IMR-90 (cell line): ENCODE results near the gene SPINDOC. TPM values are rescaled to one million over a fixed set of nuclear protein-coding genes. Genes with fewer than 3 reads are reported as not detected.

Experiments
- ATAC-seq: fragments of 200-7000 bp; cut with Tn5 transposase; 2 replicates; pipeline ENCODE4 v1.9.1; 2020; ENCODE audit warnings: low read depth, mild to moderate bottlenecking, moderate library complexity
- BruUV-seq: library from RNA; stranded (reverse); fragments of 400-500 nt; replicated peaks from 2 replicates; lab custom pipeline; 2021; lab: Mats Ljungman, UMichigan
- CTCF ChIA-PET: fragments of 300-600 bp; formaldehyde crosslinking; extraction: SDS; loops from one replicate; lab custom pipeline; 2021; ENCODE audit warnings: antibody characterized with exemption; lab: Yijun Ruan, JAX
- POLR2A ChIA-PET: fragments of 300-600 bp; sonication (Branson Sonifier 250); formaldehyde crosslinking; loops from one replicate; lab custom pipeline; 2022; ENCODE audit warnings: antibody characterized with exemption; ENCODE audit not compliant: unreplicated experiment; lab: Charles Lee
- DNase-seq: peaks from one replicate; pipeline ENCODE4 v3.0.0; 2013
- H2AFZ ChIP-seq: replicated peaks from 2 replicates; pipeline ENCODE3; 2013; ENCODE audit warnings: low read length, mild to moderate bottlenecking; ENCODE audit not compliant: poor library complexity
- H2AK5ac ChIP-seq: 2 replicates; pipeline ENCODE4 v1.6.1; 2013; ENCODE audit warnings: low read depth, low read length, inconsistent platforms
- H2AK9ac ChIP-seq: replicated peaks from 2 replicates; pipeline ENCODE3; 2013; ENCODE audit warnings: mild to moderate bottlenecking, low read depth, low read length, moderate library complexity; ENCODE audit not compliant: poor library complexity
- H2BK120ac ChIP-seq: 2 replicates; pipeline ENCODE4 v1.6.1; 2013; ENCODE audit warnings: low read depth, low read length, inconsistent platforms
- H2BK15ac ChIP-seq: 3 replicates; pipeline ENCODE4 v1.6.1; 2013; ENCODE audit warnings: low read depth, low read length, inconsistent platforms
- H2BK20ac ChIP-seq: 2 replicates; pipeline ENCODE4 v1.6.1; 2013; ENCODE audit warnings: low read depth, mild to moderate bottlenecking, inconsistent platforms, low read length, moderate library complexity
- H2BK5ac ChIP-seq: 2 replicates; pipeline ENCODE4 v1.6.1; 2013; ENCODE audit warnings: mild to moderate bottlenecking, low read depth, low read length, inconsistent platforms; ENCODE audit not compliant: poor library complexity, severe bottlenecking
- H3K14ac ChIP-seq: replicated peaks from 2 replicates; pipeline ENCODE4 v1.6.1; 2013; ENCODE audit warnings: low read depth, low read length, inconsistent platforms
- H3K18ac ChIP-seq: 2 replicates; pipeline ENCODE4 v1.6.1; 2013; ENCODE audit warnings: low read depth, low read length, control low read depth
- H3K23ac ChIP-seq: 2 replicates; pipeline ENCODE4 v1.6.1; 2013; ENCODE audit warnings: low read depth, low read length, inconsistent platforms
- H3K27ac ChIP-seq: 2 replicates; pipeline ENCODE4 v1.5.1; 2013; ENCODE audit warnings: mild to moderate bottlenecking, control low read depth, low read length; ENCODE audit not compliant: insufficient read depth
- H3K27me3 ChIP-seq: 2 replicates; pipeline ENCODE4 v1.6.1; 2013; ENCODE audit warnings: low read length; ENCODE audit not compliant: control insufficient read depth, insufficient read depth
- H3K36me3 ChIP-seq: 2 replicates; pipeline ENCODE4 v1.6.1; 2013; ENCODE audit warnings: low read length, mixed read lengths; ENCODE audit not compliant: control insufficient read depth, insufficient read depth
- H3K4ac ChIP-seq: 2 replicates; pipeline ENCODE4 v1.6.1; 2013; ENCODE audit warnings: low read depth, low read length, inconsistent platforms
- H3K4me1 ChIP-seq: 2 replicates; pipeline ENCODE4 v1.6.1; 2013; ENCODE audit warnings: low read length, mixed read lengths; ENCODE audit not compliant: control insufficient read depth, insufficient read depth
- H3K4me2 ChIP-seq: 2 replicates; pipeline ENCODE4 v1.6.1; 2013; ENCODE audit warnings: low read depth, mild to moderate bottlenecking, control low read depth, low read length, moderate library complexity
- H3K4me3 ChIP-seq: 2 replicates; pipeline ENCODE4 v1.5.1; 2013; ENCODE audit warnings: low read depth, mild to moderate bottlenecking, control low read depth, low read length, moderate library complexity; ENCODE audit not compliant: insufficient read depth
- H3K56ac ChIP-seq: 2 replicates; pipeline ENCODE4 v1.6.1; 2013; ENCODE audit warnings: low read length, inconsistent platforms; ENCODE audit not compliant: insufficient read depth; ENCODE audit errors: extremely low read depth
- H3K79me1 ChIP-seq, 2 experiments: 2 replicates each; pipeline ENCODE4 v1.6.1; 2013; ENCODE audit warnings: low read length in 2 of 2, inconsistent platforms in 1 of 2, low read depth in 1 of 2
- H3K9ac ChIP-seq: 2 replicates; pipeline ENCODE4 v1.6.1; 2013; ENCODE audit warnings: low read depth, low read length, control low read depth
- H3K9me1 ChIP-seq: 2 replicates; pipeline ENCODE4 v1.6.1; 2013; ENCODE audit warnings: low read length, inconsistent platforms; ENCODE audit not compliant: insufficient read depth
- H3K9me3 ChIP-seq: 2 replicates; pipeline ENCODE4 v1.6.1; 2013; ENCODE audit warnings: low read length; ENCODE audit not compliant: control insufficient read depth, insufficient read depth
- H4K20me1 ChIP-seq: 2 replicates; pipeline ENCODE4 v1.6.1; 2013; ENCODE audit warnings: low read length, inconsistent platforms; ENCODE audit not compliant: insufficient read depth
- H4K5ac ChIP-seq: 2 replicates; pipeline ENCODE4 v1.6.1; 2013; ENCODE audit warnings: mild to moderate bottlenecking, low read depth, low read length, control low read depth
- H4K8ac ChIP-seq, 2 experiments: 2 replicates each; pipeline ENCODE4 v1.6.1; 2013; ENCODE audit warnings: low read depth in 2 of 2, low read length in 2 of 2, control low read depth in 1 of 2, inconsistent platforms in 1 of 2
- H4K91ac ChIP-seq: 2 replicates; pipeline ENCODE4 v1.6.1; 2013; ENCODE audit warnings: low read depth, low read length, inconsistent platforms; ENCODE audit not compliant: insufficient read depth
- BHLHE40 ChIP-seq: fragments of 150-350 bp; IDR thresholded peaks from 2 replicates; pipeline ENCODE4 v1.6.1; 2016; ENCODE audit warnings: mild to moderate bottlenecking, low read depth, low read length
- CEBPB ChIP-seq: IDR thresholded peaks from 2 replicates; pipeline ENCODE4 v1.6.1; 2012; ENCODE audit warnings: low read depth, low read length, improper control_type of control experiment
- CHD1 ChIP-seq: IDR thresholded peaks from 2 replicates; pipeline ENCODE4 v1.6.1; 2012; ENCODE audit warnings: low read depth, low read length, improper control_type of control experiment
- FOS ChIP-seq: fragments of 150-350 bp; IDR thresholded peaks from 2 replicates; pipeline ENCODE4 v1.6.1; 2016; ENCODE audit warnings: low read depth, low read length
- MAFK ChIP-seq: IDR thresholded peaks from 2 replicates; pipeline ENCODE4 v1.6.1; 2012; ENCODE audit warnings: low read depth, low read length, improper control_type of control experiment
- MAZ ChIP-seq: IDR thresholded peaks from 2 replicates; pipeline ENCODE4 v1.6.1; 2012; ENCODE audit warnings: low read depth, mild to moderate bottlenecking, low read length, improper control_type of control experiment, moderate library complexity, borderline replicate concordance
- MXI1 ChIP-seq: IDR thresholded peaks from 2 replicates; pipeline ENCODE4 v1.6.1; 2012; ENCODE audit warnings: low read depth, mild to moderate bottlenecking, low read length, moderate library complexity, borderline replicate concordance
- NFE2L2 ChIP-seq: fragments of 150-350 bp; IDR thresholded peaks from 2 replicates; pipeline ENCODE4 v1.6.1; 2016; ENCODE audit warnings: low read depth, mild to moderate bottlenecking, low read length
- POLR2A ChIP-seq: IDR thresholded peaks from 2 replicates; pipeline ENCODE4 v1.6.1; 2012; ENCODE audit warnings: mild to moderate bottlenecking, low read depth, low read length
- RAD21 ChIP-seq: IDR thresholded peaks from 2 replicates; pipeline ENCODE4 v1.6.1; 2012; ENCODE audit warnings: low read length, improper control_type of control experiment
- RFX5 ChIP-seq: IDR thresholded peaks from 2 replicates; pipeline ENCODE4 v1.8.0; 2012; ENCODE audit warnings: low read depth, mild to moderate bottlenecking, low read length, moderate library complexity
- WGBS, 2 experiments: methylation state at CpG; one replicate each; pipeline versions ENCODE4 v1.1.5 to v1.1.7; 2013; ENCODE audit warnings: missing lambda C conversion rate in 2 of 2; ENCODE audit not compliant: insufficient read length in 1 of 2; ENCODE audit errors: extremely low coverage in 2 of 2; 5-methylcytosine and 5-hydroxymethylcytosine counted together
- dilution Hi-C: fragments of 300-500 bp; cut with HindIII; formaldehyde crosslinking; loops from one replicate; pipeline ENCODE4 v1.14.3; 2018; ENCODE audit warnings: low sequenced_read_pairs; ENCODE audit not compliant: unreplicated experiment
- in situ Hi-C: fragments of 300-500 bp; cut with MboI; formaldehyde crosslinking; loops from 3 replicates; pipeline ENCODE4 v1.14.3; 2019; ENCODE audit warnings: low sequenced_read_pairs, inconsistent platforms, mixed read lengths
- intact Hi-C: fragments of 100-400 bp; cut with micrococcal nuclease; formaldehyde crosslinking; loops from 2 replicates; pipeline ENCODE4 v1.10.0; 2022
- polyA plus RNA-seq, 3 experiments: library from polyadenylated mRNA; depleted of rRNA; stranded (reverse); fragments of >200 nt; gene quantifications; 2 replicates each; pipeline ENCODE4 v1.2.3, GENCODE V29; 2012; ENCODE audit warnings: low replicate concordance in 1 of 3
- total RNA-seq: library from RNA; depleted of rRNA; stranded (reverse); fragments of >200 nt; gene quantifications from 2 replicates; pipeline ENCODE4 v1.2.3, GENCODE V29; 2012
- TF ChIP-seq, protein P1 (sequence below): fragments of 150-350 bp; IDR thresholded peaks from 2 replicates; pipeline ENCODE4 v1.6.1; 2017; ENCODE audit warnings: mild to moderate bottlenecking, antibody characterized with exemption, low read length, low read depth
- TF ChIP-seq, protein P2 (sequence below): fragments of 150-350 bp; IDR thresholded peaks from 2 replicates; pipeline ENCODE4 v1.6.1; 2016; ENCODE audit warnings: low read depth, mild to moderate bottlenecking, low read length, moderate library complexity, borderline replicate concordance
- TF ChIP-seq, protein P3 (sequence below): conservative IDR thresholded peaks from 2 replicates; pipeline ENCODE4 v1.5.1; 2012; ENCODE audit warnings: mild to moderate bottlenecking, low read depth, low read length, improper control_type of control experiment

The SPINDOC gene
- total and polyA plus RNA-seq, 2 of the 4 experiments (the other 2 are of a cell fraction) = 10.0 to 29.9 TPM

DNA sequence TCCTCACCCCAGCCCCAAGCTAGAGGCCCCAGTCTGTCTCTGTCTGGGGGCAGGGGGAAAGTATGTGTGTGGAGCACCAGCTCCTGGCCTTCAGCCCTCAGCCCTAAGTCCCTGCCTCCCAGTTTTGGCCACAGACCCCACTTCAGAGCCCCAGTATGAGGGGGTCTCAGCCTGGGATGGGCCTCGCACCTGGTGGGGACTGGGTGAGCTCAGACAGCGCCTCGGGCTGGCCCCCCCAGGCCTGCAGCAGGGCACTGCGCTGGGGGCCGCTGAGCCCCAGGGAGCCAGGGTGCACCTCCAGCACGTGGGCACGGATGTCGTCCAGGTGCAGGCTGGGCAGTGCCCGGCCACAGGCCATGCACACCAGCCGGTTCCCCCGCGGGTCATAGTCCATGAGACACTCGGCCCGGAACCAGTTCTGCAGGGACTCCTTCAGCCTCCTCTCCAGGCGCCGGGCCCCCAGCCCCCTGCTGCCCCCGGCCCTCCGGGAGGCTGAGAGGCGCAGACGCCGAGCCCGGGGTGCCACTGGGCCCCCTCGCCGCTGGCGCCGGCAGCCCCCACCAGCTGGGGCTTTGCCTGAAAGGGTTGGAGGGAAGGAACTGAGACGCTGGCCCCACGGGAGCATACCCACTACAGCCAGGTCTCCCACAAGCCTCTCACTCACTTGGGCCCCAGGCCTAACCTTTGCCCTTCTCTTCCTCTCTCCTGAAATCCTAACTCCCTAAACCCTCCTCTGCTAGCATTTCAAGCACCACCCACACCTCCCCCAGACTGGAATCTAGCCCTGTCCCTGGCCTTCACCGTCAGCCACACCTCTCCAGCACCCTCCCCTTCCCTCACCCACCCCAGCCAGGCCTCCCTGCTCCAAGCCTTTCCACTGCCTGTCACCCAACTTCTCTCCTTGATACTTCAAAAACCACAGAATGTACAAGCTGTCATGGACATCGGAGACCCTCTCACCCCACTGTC is 48.3 kb upstream of the SPINDOC start:
- no peak overlapping the region for H3K9ac ChIP-seq
- CTCF ChIA-PET = no interaction called here
- peak overlapping the region; percentile 53; the same call in 1 of the 2 replicates for H3K23ac ChIP-seq
- H2AFZ ChIP-seq = no peak overlapping the region
- H2AK5ac ChIP-seq = 0 out of 2 replicates have a peak overlapping the region, but pooled peaks have one; percentile 18
- no peak overlapping the region for H2BK15ac ChIP-seq
- H3K4me1 ChIP-seq = peaks cover 9% of the 10 kb centered on the region; the same call in 1 of the 2 replicates
- no peak overlapping the region for H3K4me3 ChIP-seq
- no peaks in the 10 kb centered on the region for H3K9me1 ChIP-seq
- no peaks in the 10 kb centered on the region for H3K27me3 ChIP-seq
- H3K18ac ChIP-seq = no peak overlapping the region
- intact Hi-C loops (no loop called here), in situ Hi-C loops (loop anchor here (10.0 kb wide), 1 partner anchor 180 kb away; no protein-coding TSS in a partner anchor), dilution Hi-C loops (no loop called here)
- no peak overlapping the region for H3K56ac ChIP-seq
- H4K5ac ChIP-seq = no peak overlapping the region
- H3K14ac ChIP-seq = no peak overlapping the region; the same call in 1 of the 2 replicates
- H4K91ac ChIP-seq = no peak overlapping the region
- no peak overlapping the region for H3K27ac ChIP-seq
- peaks cover 34% of the 10 kb centered on the region for H3K36me3 ChIP-seq
- BruUV-seq = no TSS peak
- H3K4me2 ChIP-seq = no peak overlapping the region
- H2BK20ac ChIP-seq = no peak overlapping the region
- WGBS, 2 experiments = 88% methylated on average over 13 of the region's 30 CpGs; no CpG with 5 or more reads in 1 of the 2 experiments
- H3K9me3 ChIP-seq = no peaks in the 10 kb centered on the region
- POLR2A ChIA-PET = no interaction called here
- no peak overlapping the region for H3K4ac ChIP-seq
- H4K8ac ChIP-seq = no peak overlapping the region
- peaks cover 16 to 53% of the 10 kb centered on the region in 2 experiments for H3K79me1 ChIP-seq
- H2AK9ac ChIP-seq = peak overlapping the region; percentile 31
- no peak overlapping the region for H2BK120ac ChIP-seq
- DNase-seq (no peak), ATAC-seq (no peak)
- H2BK5ac ChIP-seq = no peak overlapping the region
- peaks cover 33% of the 10 kb centered on the region for H4K20me1 ChIP-seq
- TF ChIP-seq MAFK = no peak
- TF ChIP-seq, protein P1, sequence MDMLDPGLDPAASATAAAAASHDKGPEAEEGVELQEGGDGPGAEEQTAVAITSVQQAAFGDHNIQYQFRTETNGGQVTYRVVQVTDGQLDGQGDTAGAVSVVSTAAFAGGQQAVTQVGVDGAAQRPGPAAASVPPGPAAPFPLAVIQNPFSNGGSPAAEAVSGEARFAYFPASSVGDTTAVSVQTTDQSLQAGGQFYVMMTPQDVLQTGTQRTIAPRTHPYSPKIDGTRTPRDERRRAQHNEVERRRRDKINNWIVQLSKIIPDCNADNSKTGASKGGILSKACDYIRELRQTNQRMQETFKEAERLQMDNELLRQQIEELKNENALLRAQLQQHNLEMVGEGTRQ = no peak
- no peak for TF ChIP-seq CEBPB
- TF ChIP-seq, protein P2, sequence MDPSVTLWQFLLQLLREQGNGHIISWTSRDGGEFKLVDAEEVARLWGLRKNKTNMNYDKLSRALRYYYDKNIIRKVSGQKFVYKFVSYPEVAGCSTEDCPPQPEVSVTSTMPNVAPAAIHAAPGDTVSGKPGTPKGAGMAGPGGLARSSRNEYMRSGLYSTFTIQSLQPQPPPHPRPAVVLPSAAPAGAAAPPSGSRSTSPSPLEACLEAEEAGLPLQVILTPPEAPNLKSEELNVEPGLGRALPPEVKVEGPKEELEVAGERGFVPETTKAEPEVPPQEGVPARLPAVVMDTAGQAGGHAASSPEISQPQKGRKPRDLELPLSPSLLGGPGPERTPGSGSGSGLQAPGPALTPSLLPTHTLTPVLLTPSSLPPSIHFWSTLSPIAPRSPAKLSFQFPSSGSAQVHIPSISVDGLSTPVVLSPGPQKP = no peak
- TF ChIP-seq, protein P3, sequence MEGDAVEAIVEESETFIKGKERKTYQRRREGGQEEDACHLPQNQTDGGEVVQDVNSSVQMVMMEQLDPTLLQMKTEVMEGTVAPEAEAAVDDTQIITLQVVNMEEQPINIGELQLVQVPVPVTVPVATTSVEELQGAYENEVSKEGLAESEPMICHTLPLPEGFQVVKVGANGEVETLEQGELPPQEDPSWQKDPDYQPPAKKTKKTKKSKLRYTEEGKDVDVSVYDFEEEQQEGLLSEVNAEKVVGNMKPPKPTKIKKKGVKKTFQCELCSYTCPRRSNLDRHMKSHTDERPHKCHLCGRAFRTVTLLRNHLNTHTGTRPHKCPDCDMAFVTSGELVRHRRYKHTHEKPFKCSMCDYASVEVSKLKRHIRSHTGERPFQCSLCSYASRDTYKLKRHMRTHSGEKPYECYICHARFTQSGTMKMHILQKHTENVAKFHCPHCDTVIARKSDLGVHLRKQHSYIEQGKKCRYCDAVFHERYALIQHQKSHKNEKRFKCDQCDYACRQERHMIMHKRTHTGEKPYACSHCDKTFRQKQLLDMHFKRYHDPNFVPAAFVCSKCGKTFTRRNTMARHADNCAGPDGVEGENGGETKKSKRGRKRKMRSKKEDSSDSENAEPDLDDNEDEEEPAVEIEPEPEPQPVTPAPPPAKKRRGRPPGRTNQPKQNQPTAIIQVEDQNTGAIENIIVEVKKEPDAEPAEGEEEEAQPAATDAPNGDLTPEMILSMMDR = no peak
- TF ChIP-seq MAZ = no peak
- TF ChIP-seq FOS = no peak
- no peak for TF ChIP-seq MXI1
- no peak for TF ChIP-seq NFE2L2
- TF ChIP-seq RFX5 = no peak
- no peak for TF ChIP-seq BHLHE40
- no peak for TF ChIP-seq CHD1
- no peak for TF ChIP-seq RAD21
- TF ChIP-seq POLR2A = no peak
